Measurements from ENCODE around the gene NCDN.
"Not testable (repeated sequence)": the region's sequence is repeated elsewhere in the genome, so short reads cannot be mapped to it uniquely, and the experiment has no call there.

NCDN gene

GRCh38 chr1:35572296-35572695 lies 14.7 kb downstream of the NCDN start:
- DNase-seq: no peak

DNA sequence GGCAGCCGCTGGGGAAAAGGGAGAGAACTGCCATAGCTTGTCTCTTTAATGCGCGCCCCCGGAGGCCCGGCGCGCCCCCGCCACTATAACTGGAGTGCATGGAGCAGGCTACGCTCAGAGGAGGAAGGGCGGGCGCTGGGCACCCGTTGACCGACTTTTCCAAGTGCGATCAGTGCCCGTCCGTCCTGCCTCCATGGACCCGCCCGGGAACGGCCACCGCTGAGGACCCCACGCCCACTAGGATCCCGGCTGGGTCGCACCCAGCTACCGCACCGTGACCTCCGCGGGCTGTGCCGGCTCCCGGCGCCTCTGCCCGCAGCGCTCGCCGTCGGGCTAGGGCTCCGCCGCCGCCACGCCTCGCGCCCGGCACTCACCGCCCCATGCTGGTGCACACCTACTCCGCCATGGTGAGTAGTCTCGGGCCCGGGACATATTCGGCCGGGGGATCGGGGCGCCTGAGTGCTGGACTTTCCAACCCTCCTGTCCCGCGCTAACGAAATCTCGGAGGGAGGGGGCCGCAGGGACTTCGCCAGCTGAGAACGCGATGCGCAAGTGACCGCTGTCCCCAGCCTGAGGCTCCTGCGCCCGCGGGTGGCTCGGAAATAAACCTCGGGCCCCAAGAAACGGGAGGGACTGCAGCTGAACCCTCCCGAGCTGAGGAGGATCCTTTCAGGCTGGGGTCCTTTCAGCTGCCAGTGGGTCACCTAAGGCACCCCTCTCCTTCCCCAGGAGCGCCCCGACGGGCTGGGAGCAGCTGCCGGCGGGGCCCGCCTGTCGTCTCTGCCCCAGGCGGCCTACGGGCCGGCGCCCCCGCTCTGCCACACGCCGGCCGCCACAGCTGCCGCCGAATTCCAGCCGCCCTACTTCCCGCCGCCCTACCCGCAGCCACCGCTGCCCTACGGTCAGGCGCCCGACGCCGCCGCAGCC lies 15.9 kb downstream of the NCDN start, which contains the start of gene TFAP2E:
Gene TFAP2E (plus strand): TSS at position 117 of the 927 bp plus-strand sequence. CDS start 264 bp downstream, at position 381.
- no peak for DNase-seq

GRCh38 chr1:35574125-35574654 lies 16.6 kb downstream of the NCDN start:
- no peak for DNase-seq

DNA sequence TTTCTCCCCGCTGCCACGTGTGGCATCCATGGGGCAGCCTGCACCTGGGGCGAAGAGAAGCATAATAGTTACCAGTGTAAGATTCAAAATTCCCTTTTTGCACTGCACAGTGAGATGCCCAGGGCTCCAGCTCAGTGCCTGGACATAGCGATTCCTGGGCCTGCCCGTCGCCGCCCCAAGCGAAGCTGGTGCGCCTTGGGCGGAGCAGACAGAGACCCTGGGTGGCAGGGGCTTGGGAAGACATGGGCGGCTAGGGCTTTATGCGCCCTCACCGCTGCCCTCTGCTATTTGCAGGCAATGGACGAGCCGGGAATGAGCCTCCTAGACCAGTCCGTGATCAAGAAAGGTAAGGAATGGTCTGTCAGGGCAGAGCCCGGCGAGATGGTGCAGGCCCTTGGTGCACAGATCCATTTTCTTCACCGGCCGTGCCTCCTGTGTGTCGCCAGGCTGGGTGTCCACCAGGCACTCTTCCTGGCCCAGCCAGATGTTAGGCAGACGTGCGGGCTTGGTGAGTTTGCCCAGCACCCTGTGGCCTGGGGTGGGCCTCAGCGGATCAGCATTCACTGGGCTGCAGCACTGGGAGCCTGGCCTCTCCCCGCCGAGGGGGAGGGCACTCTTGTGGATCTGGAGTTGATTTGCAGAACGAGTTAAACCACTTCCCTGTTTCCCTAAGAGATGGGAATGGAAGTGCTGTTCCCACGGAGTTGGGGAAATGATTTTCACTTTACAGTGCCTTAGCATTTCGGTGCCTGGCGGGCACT lies 17.2 kb downstream of the NCDN start:
- no peak for DNase-seq

GRCh38 chr1:35575416-35575958 lies 17.9 kb downstream of the NCDN start:
- DNase-seq: no peak

DNA sequence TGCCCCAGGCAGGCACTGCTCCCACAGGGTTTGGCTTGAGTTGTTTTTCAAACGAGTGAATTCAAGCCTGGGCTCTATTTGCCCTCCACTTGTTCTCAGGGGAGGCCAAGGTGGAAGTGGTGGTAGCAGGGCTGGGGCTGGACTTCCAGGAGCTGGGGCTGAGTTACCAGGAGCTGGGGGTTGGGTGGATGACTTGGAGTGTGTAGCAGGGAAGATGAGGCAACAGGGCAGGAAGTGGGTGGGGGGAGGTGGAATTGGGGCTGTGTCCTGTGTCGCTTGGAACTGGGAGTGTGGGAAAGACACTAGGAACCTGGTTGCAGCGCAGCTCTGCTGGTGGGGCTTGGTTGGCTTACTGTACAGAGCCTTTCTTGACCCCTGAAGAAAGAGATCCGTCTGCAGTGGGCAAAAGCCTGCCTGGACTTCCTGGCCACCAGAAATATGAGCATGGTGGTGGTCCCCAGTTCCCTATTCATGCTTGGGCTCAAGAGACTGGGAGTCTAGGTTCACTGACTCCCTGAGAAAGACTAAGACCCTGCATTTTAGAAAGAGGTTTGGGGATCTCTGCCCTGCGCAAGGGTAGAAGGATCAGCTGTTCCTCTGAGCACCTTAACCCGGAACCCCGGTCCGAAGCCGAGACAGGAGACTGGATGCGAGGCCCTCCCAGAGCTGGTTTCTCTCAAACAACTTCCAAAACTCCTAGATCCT lies 18.6 kb downstream of the NCDN start:
- DNase-seq: no peak

DNA sequence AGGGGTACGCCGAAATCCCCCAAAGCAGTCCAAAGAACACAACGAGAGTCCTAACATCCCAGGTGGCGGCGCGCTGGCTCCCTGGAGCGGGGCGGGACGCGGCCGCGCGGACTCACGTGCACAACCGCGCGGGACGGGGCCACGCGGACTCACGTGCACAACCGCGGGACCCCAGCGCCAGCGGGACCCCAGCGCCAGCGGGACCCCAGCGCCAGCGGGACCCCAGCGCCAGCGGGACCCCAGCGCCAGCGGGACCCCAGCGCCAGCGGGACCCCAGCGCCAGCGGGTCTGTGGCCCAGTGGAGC lies 19.1 kb downstream of the NCDN start:
- DNase-seq: not testable (repeated sequence)

DNA sequence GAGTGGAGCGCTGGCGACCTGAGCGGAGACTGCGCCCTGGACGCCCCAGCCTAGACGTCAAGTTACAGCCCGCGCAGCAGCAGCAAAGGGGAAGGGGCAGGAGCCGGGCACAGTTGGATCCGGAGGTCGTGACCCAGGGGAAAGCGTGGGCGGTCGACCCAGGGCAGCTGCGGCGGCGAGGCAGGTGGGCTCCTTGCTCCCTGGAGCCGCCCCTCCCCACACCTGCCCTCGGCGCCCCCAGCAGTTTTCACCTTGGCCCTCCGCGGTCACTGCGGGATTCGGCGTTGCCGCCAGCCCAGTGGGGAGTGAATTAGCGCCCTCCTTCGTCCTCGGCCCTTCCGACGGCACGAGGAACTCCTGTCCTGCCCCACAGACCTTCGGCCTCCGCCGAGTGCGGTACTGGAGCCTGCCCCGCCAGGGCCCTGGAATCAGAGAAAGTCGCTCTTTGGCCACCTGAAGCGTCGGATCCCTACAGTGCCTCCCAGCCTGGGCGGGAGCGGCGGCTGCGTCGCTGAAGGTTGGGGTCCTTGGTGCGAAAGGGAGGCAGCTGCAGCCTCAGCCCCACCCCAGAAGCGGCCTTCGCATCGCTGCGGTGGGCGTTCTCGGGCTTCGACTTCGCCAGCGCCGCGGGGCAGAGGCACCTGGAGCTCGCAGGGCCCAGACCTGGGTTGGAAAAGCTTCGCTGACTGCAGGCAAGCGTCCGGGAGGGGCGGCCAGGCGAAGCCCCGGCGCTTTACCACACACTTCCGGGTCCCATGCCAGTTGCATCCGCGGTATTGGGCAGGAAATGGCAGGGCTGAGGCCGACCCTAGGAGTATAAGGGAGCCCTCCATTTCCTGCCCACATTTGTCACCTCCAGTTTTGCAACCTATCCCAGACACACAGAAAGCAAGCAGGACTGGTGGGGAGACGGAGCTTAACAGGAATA lies 19.7 kb downstream of the NCDN start:
- DNase-seq: no peak

DNA sequence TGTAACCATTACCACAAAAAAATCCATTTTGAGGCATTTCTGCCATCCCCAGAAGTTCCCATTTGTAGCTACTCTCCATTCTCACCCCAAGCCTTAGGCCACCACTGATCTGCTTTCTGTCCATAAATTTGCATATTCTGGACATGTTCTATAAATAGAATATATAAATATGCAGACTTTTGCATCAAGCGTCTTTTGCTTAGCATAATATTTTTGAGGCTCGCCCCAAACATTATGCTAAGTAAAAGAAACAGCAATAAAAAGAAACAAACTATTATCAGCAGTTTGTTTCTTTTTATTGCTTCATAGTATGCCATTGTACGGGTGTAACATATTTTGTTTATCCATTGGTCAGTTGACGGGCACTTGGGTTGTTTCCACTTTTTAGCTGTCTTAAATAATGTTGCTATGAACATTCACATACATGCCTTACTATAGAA lies 23.4 kb downstream of the NCDN start:
- no peak for DNase-seq

GRCh38 chr1:35581621-35582020 lies 24.0 kb downstream of the NCDN start:
- DNase-seq: not testable (repeated sequence)

- no peak for DNase-seq
Observed at GRCh38 chr1:35585281-35585680, 27.7 kb downstream of the NCDN start.

DNA sequence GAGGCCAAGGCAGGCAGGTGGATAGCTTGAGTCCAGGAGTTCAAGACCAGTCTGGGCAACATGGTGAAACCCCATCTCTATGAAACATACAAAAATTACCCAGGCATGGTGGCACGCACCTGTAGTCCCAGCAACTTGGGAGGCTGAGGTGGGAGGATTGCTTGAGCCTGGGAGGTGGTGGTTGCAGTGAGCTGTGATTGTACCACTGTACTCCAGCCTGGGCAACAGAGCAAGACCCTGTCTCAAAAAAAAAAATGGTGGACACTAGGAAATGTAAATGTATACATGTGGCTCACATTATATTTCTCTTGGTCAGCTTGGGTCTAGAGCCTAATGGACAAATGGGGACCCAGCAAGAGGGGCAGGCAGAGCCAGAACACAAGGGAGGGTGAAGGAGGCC lies 28.2 kb downstream of the NCDN start:
- not testable (repeated sequence) for DNase-seq

DNA sequence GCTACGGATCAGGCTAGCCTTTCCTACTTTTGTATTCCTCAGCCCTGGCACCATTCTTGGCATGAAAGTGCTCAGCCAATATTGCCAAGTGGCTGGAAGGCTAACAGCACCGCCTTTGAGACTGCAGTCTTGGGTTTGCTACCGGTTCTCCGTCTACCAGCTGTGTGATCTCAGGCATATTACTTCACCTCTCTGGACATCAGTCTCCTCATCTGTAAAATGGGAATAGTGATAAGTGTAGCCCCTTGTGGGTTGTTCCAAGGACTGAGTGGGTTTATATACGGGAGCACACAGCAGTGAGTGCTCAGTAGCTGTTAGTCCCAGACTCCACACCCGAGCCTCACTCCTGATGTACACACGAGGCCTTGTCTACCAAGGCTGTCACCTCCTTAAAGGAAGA lies 29.2 kb downstream of the NCDN start:
- no peak for DNase-seq

- no peak for DNase-seq
Observed at GRCh38 chr1:35587736-35588135, 30.1 kb downstream of the NCDN start.

DNA sequence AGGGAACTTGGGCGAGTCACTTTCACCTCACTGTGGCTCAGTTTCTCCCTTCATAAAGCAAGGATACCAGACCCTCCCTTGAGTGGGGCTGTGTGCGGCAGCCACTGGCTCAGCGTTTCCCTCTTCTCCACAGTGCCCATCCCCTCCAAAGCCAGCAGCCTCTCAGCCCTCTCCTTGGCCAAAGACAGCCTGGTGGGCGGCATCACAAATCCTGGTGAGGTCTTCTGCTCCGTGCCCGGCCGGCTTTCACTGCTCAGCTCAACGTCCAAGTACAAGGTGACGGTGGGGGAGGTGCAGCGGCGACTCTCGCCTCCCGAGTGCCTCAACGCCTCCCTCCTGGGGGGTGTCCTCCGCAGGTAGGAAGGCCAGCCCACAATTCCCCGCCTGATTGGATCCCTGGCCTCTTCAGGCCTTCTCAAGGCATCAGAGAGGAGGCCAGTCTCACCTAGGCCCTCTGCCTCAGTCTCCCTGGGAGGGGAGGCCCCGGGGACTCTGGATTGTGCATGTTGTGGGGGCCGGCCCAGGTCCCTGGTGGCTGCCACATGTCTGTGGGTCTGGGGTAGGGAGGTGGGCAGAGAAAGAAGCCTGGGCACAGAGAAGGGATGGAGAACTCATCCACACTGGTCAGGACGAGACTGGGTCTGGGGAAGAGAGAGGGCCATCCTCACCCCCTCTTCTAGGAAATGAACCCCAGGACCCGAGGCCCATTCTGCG lies 30.8 kb downstream of the NCDN start:
- no peak for DNase-seq

DNA sequence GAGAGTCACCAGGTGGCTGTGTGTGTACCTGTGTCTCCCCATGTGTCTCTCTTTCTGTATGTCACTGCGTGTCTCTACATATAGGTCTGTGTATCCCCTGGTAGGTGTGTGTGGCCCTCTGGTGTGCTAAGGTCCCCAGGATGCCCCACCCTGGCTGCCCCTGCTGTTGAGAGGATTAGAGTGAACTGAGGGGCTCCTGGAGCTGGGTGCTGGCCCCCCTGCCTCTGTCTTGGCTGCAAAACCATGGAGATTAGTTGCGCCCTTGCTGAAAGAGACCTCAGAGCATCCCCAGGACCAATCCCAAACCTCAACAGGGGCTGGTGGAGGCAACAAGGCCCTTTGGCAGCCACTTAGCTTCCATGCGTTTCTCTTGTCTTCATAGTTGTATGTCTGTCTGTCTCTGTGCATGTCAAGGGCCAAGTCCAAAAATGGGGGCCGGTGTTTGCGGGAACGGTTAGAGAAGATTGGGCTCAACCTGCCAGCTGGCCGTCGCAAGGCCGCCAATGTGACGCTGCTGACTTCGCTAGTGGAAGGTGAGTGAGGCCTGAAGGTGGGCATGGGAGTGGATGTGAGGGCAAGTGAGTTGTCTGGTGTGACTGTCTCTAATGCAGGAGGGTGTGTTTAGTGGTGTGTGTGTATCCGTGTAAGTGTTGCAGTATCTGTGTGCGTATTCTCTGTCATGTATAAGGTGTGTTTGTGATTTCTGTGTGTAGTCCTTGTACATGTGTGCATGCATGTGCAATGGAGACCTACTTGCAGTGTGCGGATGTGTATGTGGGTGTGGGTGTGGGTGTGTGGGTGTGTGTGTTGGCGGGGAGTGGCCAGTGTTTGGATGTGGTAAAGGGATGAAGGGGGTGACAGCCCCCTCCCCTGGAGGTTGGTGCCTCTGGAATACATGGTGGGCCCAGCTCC lies 32.2 kb downstream of the NCDN start:
- DNase-seq: no peak

DNA sequence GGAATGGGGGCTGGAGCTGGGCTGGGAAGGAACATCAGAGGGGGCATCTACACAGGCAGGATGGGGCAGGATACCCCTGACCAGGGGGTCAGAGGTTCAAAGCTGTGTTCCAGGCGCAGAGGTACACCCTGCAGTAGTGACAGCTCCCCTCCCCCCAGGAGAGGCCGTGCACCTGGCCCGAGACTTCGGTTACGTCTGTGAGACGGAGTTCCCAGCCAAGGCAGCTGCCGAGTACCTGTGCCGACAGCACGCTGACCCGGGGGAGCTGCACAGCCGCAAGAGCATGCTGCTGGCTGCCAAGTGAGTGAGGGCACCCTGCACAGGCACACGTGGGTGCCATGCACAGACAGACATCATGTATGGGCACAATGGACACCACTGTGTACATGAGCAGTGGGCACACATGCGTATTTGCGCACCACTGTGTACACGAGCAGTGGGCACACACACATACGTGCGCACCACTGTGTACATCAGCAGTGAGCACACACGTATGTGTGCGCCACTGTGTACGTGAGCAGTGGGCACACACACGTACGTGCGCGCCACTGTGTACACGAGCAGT lies 33.0 kb downstream of the NCDN start:
- no peak for DNase-seq

- DNase-seq: no peak
Observed at GRCh38 chr1:35591211-35591610, 33.6 kb downstream of the NCDN start.

All from fibroblast of skin of abdomen (primary cell).